ENCODE data around the gene PRKAG1. TPM values are rescaled to one million over a fixed set of nuclear protein-coding genes. Genes with fewer than 3 reads are reported as not detected.
A peak's percentile ranks its signal among the peaks of the same experiment; 100 is the strongest.

Gene PRKAG1
- polyA plus RNA-seq, 3 donors, result 35.9 to 58.9 (median 50.1) TPM

DNA sequence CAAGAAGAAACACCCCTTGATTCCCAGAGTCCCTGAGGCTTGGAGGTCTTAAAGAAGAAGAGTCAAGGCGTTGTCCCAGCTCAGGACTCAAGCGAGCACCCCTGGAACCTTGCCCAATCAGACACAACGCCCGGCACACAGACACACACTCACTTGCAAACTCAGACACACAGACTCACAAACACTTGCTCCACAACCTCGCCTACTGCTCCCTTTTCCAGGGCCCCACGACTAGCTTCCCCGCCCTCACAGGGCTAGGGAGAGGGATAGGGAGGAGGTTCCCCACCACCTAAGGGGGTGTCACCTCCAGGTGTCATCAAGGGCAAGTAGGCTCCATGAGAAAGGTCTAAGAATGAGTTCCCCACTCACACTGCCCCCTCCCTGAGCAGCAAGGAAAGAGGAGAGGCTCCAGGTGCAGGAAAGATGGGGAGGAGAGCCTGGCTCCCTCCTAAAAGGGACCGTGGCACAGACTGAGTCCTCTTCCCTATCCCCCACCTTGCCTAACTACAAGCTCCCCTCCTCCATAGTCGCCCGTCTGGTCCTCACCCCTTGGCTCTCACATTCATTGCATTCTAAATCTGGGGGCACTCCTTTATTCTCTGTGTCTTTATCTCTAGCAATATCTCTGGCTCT lies 47.8 kb downstream of the PRKAG1 start:
- peak overlapping the region in 1 of 7 donors; percentile 57 for H3K27ac Mint-ChIP-seq
- H3K27ac ChIP-seq (ENCODE audit: low read depth in 1 of 2, low read length in 2 of 2), result no peak overlapping the region
- H3K4me1 Mint-ChIP-seq, result peaks cover 45% of the 10 kb centered on the region
- no peak overlapping the region for H3K9ac ChIP-seq (ENCODE audit: insufficient read depth, low read length, poor library complexity, severe bottlenecking)
- H3K4me3 ChIP-seq (replicated peaks in 1 of 3; ENCODE audit: low read depth in 2 of 3, low read length in 3 of 3), result peak overlapping the region in 1 of 3 experiments; percentile 58
- intact Hi-C loops (cut with micrococcal nuclease), result loop anchor here in 1 of 2 donors (10.0 kb wide), 1 partner anchor 116 kb away; the partner anchor contains the start of gene DDX23
- peak overlapping the region; percentile 66 for H3K4me2 ChIP-seq (replicated peaks; ENCODE audit: extremely low read depth, low read length, poor library complexity, severe bottlenecking)
- no peaks in the 10 kb centered on the region for H3K36me3 ChIP-seq (replicated peaks in 1 of 2; ENCODE audit: control insufficient read depth in 1 of 2, insufficient read depth in 2 of 2, low read length in 2 of 2)
- peaks cover 10% of the 10 kb centered on the region for H4K20me1 ChIP-seq (ENCODE audit: insufficient read depth, low read length)
- H2AFZ ChIP-seq (ENCODE audit: insufficient read depth, low read depth, low read length, poor library complexity, severe bottlenecking), result peak overlapping the region; percentile 46
- peaks cover 0 to 20% (median 12%) of the 10 kb centered on the region in 7 donors for H3K9me3 Mint-ChIP-seq
- H3K4me3 Mint-ChIP-seq, result peak overlapping the region; percentile 68 to 76
- H3K27me3 Mint-ChIP-seq (ENCODE audit: low read depth in 3 of 3), result peaks cover 67 to 80% (median 67%) of the 10 kb centered on the region in 3 donors
- H3K79me2 ChIP-seq (ENCODE audit: insufficient read depth, low read length), result no peaks in the 10 kb centered on the region
- peaks cover 3 to 14% of the 10 kb centered on the region in 2 donors for H3K36me3 Mint-ChIP-seq
- WGBS (ENCODE audit: insufficient coverage), result 27% methylated on average over 3 of the region's 10 CpGs
- peaks cover 41 to 76% of the 10 kb centered on the region in 2 donors for H3K27me3 ChIP-seq (ENCODE audit: control insufficient read depth in 2 of 2, insufficient read depth in 2 of 2, low read length in 2 of 2)
- no peak for DNase-seq
- H3K9me3 ChIP-seq (replicated peaks in 1 of 2; ENCODE audit: control insufficient read depth in 1 of 2, insufficient read depth in 1 of 2, low read length in 2 of 2), result peaks cover 0 to 20% of the 10 kb centered on the region in 2 donors
- H3K4me1 ChIP-seq (ENCODE audit: control insufficient read depth in 1 of 2, insufficient read depth in 2 of 2, low read length in 2 of 2), result peaks cover 38 to 55% of the 10 kb centered on the region in 2 donors
- TF ChIP-seq, protein P1, sequence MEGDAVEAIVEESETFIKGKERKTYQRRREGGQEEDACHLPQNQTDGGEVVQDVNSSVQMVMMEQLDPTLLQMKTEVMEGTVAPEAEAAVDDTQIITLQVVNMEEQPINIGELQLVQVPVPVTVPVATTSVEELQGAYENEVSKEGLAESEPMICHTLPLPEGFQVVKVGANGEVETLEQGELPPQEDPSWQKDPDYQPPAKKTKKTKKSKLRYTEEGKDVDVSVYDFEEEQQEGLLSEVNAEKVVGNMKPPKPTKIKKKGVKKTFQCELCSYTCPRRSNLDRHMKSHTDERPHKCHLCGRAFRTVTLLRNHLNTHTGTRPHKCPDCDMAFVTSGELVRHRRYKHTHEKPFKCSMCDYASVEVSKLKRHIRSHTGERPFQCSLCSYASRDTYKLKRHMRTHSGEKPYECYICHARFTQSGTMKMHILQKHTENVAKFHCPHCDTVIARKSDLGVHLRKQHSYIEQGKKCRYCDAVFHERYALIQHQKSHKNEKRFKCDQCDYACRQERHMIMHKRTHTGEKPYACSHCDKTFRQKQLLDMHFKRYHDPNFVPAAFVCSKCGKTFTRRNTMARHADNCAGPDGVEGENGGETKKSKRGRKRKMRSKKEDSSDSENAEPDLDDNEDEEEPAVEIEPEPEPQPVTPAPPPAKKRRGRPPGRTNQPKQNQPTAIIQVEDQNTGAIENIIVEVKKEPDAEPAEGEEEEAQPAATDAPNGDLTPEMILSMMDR (IDR thresholded peaks at IDR 0.05), result no peak

DNA sequence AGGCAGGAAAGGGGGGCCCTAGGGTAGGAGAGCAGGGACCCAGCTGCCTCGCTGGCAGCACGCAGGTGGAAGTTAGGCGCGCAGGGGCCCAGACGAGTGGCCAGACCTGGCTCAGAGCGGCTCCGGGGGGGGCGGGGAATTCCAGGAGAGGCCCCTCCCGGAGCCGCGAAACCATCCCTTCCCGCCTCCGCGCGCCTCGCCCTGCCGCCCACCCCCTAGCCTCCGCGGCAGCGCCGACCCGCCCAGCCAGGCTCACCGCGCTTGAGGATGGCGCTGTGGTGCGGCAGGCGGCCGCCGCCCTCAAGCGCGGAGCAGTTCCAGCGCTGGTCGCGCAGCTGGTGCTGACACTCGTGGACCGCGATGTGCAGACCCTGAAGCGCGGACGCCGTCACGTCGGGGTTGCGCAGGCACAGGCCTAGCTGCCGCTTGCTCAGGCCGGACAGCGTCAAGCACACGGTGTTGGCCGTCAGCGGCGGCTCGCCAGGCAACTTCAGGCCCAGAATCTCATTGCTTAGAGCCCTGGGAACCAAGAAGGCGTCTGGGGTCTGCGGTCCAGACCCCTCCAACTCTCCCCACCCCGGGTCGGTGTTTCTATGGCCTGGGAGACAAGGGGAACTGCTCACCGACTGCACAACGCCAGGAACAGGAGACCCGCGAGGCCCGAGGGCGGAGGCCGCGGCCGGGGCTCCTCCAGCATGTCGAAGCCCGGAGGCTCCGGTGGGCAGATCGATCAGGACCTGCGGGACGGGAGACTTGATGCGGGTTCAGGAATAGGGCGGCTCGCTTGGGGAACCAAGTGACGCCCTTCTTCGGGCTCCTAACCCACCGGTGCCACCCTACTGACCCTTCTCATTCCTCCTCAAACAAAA lies 48.5 kb downstream of the PRKAG1 start:
- Histone ChIP-seq H3K27me3 (ENCODE audit: control insufficient read depth in 2 of 2, insufficient read depth in 2 of 2, low read length in 2 of 2) (peaks cover 41 to 68% of the 10 kb centered on the region in 2 donors), H3K79me2 (ENCODE audit: insufficient read depth, low read length) (no peaks in the 10 kb centered on the region), H3K27ac (ENCODE audit: low read depth in 1 of 2, low read length in 2 of 2) (no peak overlapping the region), H3K9me3 (replicated peaks in 1 of 2; ENCODE audit: control insufficient read depth in 1 of 2, insufficient read depth in 1 of 2, low read length in 2 of 2) (peaks cover 0 to 20% of the 10 kb centered on the region in 2 donors), H4K20me1 (ENCODE audit: insufficient read depth, low read length) (peaks cover 10% of the 10 kb centered on the region), H3K9ac (ENCODE audit: insufficient read depth, low read length, poor library complexity, severe bottlenecking) (no peak overlapping the region), H2AFZ (ENCODE audit: insufficient read depth, low read depth, low read length, poor library complexity, severe bottlenecking) (peak overlapping the region; percentile 46), H3K4me2 (replicated peaks; ENCODE audit: extremely low read depth, low read length, poor library complexity, severe bottlenecking) (peak overlapping the region; percentile 51), H3K4me3 (replicated peaks in 1 of 3; ENCODE audit: low read depth in 2 of 3, low read length in 3 of 3) (no peak overlapping the region), H3K4me1 (ENCODE audit: control insufficient read depth in 1 of 2, insufficient read depth in 2 of 2, low read length in 2 of 2) (peaks cover 38 to 55% of the 10 kb centered on the region in 2 donors), H3K36me3 (replicated peaks in 1 of 2; ENCODE audit: control insufficient read depth in 1 of 2, insufficient read depth in 2 of 2, low read length in 2 of 2) (no peaks in the 10 kb centered on the region)
- Mint-ChIP-seq H3K27me3 (ENCODE audit: low read depth in 3 of 3) (peaks cover 60 to 74% (median 66%) of the 10 kb centered on the region in 3 donors), H3K27ac (no peak overlapping the region), H3K4me3 (peak overlapping the region; percentile 24 to 76), H3K9me3 (peaks cover 0 to 20% (median 12%) of the 10 kb centered on the region in 7 donors), H3K36me3 (peaks cover 3 to 14% of the 10 kb centered on the region in 2 donors), H3K4me1 (peaks cover 45% of the 10 kb centered on the region)
- TF ChIP-seq, protein P1 (IDR thresholded peaks at IDR 0.05), result no peak
- 4% methylated on average over 62 of the region's 77 CpGs for WGBS (ENCODE audit: insufficient coverage)
- intact Hi-C loops (cut with micrococcal nuclease), result loop anchor here in 1 of 2 donors (10.0 kb wide), 1 partner anchor 115 kb away; the partner anchor contains the start of gene DDX23
- no peak for DNase-seq
